AG04450 (cell line): ENCODE measurements around the gene RAB15. TPM values are rescaled to one million over a fixed set of nuclear protein-coding genes. Genes with fewer than 3 reads are reported as not detected.

Experiments used
- CTCF ChIA-PET: fragments of 300-600, 350-600 bp; formaldehyde crosslinking; extraction: SDS; loops from one replicate; lab custom pipeline; 2022; ENCODE audit warnings: antibody characterized with exemption, inconsistent platforms; lab: Charles Lee
- POLR2A ChIA-PET: fragments of 350-600 bp; formaldehyde crosslinking; extraction: SDS; loops from one replicate; lab custom pipeline; 2021; ENCODE audit warnings: antibody characterized with exemption, inconsistent platforms; lab: Yijun Ruan, JAX
- DNase-seq: peaks from one replicate; pipeline ENCODE4 v3.0.0-alpha.2; 2011; ENCODE audit warnings: low read depth, low spot score
- H3K27ac ChIP-seq: one replicate; pipeline ENCODE4 v1.5.1; 2012; ENCODE audit warnings: low read depth, low read length, control low read depth
- H3K27me3 ChIP-seq: one replicate; pipeline ENCODE4 v1.6.0; 2012; ENCODE audit warnings: low read length; ENCODE audit not compliant: control insufficient read depth, insufficient read depth
- H3K4me3 ChIP-seq: 2 replicates; pipeline ENCODE4 v1.5.1; 2011; ENCODE audit warnings: mild to moderate bottlenecking, low read depth, low read length, control low read depth
- H3K9me3 ChIP-seq: 2 replicates; pipeline ENCODE4 v1.5.1; 2012; ENCODE audit warnings: low read length; ENCODE audit not compliant: control insufficient read depth, insufficient read depth
- polyA plus RNA-seq: library from polyadenylated mRNA; depleted of rRNA; stranded (reverse); fragments of >200 nt; gene quantifications from 2 replicates; pipeline ENCODE4 v1.2.3, GENCODE V29; 2011; rRNA removed
- small RNA-seq: library from RNA; depleted of rRNA; stranded (forward); fragments of <200 nt; gene quantifications from one replicate; pipeline ENCODE3, GENCODE V24; 2012; ENCODE audit warnings: low read depth; ENCODE audit not compliant: insufficient read length
- TF ChIP-seq, protein P1 (sequence below): IDR thresholded peaks from 2 replicates; pipeline ENCODE4 v1.5.1; 2011; ENCODE audit warnings: low read depth, low read length, control low read depth, inconsistent platforms

Gene RAB15
- polyA plus RNA-seq, 1 experiment: 11.0 TPM

DNA sequence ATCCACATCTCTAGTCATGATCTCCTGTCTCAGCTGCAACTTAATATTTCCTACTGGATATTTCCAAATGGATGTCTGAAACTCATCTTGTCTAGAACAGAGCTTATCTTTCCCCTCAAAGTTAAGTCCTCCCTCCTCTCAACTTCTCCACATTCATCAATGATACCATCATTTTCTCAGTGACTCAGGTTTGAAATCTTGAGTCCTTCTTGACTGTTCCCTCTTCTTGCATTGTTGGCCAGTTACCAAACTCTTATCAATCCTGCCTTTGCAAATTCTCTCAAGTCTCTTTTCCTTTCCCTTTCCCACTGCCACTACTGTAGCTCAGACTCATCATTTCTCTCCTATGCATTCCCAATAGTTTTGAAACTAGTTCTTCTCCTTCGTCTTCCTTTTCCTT is 72.2 kb downstream of the RAB15 start:
- H3K27ac ChIP-seq: no peak overlapping the region
- no peak for DNase-seq
- H3K4me3 ChIP-seq: no peak overlapping the region
- POLR2A ChIA-PET: no interaction called here
- no peaks in the 10 kb centered on the region for H3K9me3 ChIP-seq
- CTCF ChIA-PET: interaction anchor here (1.9 to 2.2 kb wide), 2 partner anchors 8 to 11 kb away, joined by 7 to 9 read pairs; no protein-coding TSS in a partner anchor
- peaks cover 22% of the 10 kb centered on the region for H3K27me3 ChIP-seq
- TF ChIP-seq, protein P1, sequence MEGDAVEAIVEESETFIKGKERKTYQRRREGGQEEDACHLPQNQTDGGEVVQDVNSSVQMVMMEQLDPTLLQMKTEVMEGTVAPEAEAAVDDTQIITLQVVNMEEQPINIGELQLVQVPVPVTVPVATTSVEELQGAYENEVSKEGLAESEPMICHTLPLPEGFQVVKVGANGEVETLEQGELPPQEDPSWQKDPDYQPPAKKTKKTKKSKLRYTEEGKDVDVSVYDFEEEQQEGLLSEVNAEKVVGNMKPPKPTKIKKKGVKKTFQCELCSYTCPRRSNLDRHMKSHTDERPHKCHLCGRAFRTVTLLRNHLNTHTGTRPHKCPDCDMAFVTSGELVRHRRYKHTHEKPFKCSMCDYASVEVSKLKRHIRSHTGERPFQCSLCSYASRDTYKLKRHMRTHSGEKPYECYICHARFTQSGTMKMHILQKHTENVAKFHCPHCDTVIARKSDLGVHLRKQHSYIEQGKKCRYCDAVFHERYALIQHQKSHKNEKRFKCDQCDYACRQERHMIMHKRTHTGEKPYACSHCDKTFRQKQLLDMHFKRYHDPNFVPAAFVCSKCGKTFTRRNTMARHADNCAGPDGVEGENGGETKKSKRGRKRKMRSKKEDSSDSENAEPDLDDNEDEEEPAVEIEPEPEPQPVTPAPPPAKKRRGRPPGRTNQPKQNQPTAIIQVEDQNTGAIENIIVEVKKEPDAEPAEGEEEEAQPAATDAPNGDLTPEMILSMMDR: no peak

Small RNA genes within 50 kb of the gene (small RNA-seq; reads per million reads assigned to genes)
- gene RPPH1-2P: not detected

Other genes starting within 250 kb of the RAB15 start
- 0.01 TPM in 1 of 2 replicates, not detected in the other for gene SPTB, start 92.4 kb downstream of the RAB15 start, polyA plus RNA-seq
- gene CHURC1, start 57.9 kb downstream of the RAB15 start, polyA plus RNA-seq: 85.2 and 113 TPM in 2 replicates
- gene GPX2, start 29.6 kb downstream of the RAB15 start, polyA plus RNA-seq: 1.3 TPM in 1 of 2 replicates, not detected in the other
- gene FNTB, start 14.6 kb upstream of the RAB15 start, polyA plus RNA-seq: 17.3 and 20.2 TPM in 2 replicates
- gene MAX, start 130.2 kb upstream of the RAB15 start, polyA plus RNA-seq: 59.2 and 62.0 TPM in 2 replicates